ENCODE measurements around the gene VPS18. TPM values are rescaled to one million over a fixed set of nuclear protein-coding genes. Genes with fewer than 3 reads are reported as not detected.

Gene VPS18, protein sequence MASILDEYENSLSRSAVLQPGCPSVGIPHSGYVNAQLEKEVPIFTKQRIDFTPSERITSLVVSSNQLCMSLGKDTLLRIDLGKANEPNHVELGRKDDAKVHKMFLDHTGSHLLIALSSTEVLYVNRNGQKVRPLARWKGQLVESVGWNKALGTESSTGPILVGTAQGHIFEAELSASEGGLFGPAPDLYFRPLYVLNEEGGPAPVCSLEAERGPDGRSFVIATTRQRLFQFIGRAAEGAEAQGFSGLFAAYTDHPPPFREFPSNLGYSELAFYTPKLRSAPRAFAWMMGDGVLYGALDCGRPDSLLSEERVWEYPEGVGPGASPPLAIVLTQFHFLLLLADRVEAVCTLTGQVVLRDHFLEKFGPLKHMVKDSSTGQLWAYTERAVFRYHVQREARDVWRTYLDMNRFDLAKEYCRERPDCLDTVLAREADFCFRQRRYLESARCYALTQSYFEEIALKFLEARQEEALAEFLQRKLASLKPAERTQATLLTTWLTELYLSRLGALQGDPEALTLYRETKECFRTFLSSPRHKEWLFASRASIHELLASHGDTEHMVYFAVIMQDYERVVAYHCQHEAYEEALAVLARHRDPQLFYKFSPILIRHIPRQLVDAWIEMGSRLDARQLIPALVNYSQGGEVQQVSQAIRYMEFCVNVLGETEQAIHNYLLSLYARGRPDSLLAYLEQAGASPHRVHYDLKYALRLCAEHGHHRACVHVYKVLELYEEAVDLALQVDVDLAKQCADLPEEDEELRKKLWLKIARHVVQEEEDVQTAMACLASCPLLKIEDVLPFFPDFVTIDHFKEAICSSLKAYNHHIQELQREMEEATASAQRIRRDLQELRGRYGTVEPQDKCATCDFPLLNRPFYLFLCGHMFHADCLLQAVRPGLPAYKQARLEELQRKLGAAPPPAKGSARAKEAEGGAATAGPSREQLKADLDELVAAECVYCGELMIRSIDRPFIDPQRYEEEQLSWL
- polyA plus RNA-seq (2013, experiment 1 of 2), result 30.6 TPM
- polyA plus RNA-seq (2013, experiment 2 of 2), result 29.8 TPM

DNA sequence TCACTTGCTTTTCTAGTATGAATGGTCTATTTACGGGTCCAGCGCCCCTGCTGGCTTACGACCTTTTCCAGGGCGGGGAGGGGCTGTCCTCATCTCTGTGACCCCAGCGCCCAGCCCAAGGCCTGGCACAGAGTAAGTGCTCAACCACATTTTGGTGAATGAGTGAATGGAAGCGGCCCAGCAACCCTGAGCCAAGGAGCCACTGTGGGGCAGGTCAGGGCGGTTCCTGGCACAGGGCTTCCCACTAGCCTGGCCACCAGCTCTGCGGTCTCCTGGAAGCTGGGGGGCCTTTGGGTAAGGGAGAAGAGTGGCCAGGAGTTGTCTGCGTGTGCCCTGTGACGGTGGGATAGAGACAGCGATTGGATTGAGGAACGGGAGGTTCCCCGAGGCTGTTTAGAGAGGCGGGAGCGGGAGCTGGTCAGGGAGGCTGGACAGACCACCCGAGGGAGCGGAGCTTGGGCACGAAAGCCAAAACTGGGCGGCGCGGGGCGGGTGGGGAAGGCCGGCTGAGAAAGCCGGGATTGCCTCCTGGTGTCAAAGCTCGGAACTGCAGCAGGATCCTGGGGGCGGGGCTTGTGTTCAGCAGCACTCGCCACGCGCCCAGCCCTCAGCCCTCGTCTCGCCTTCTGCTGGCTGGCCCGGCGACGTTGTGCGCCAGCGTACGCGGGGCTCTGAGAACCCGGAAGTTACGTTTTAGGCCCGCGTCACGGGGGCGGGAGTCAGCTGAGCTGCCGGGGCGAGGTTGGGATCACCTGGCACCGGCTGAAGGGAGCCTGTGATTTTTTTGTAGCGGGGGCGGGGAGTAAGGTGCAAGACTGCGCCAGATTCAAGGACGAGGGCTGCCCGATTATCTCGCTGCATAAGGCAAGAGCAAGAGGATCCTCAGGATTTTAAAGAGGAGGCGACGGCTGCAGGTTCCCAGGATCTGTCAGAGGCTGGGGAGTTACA lies at the start of gene VPS18:
TSS of gene VPS18 (plus strand) at position 718 of the 948 bp plus-strand sequence. CDS start 319 bp downstream, outside the sequence.
- Histone ChIP-seq H4K91ac (ENCODE audit: low read length) (peak within 1 kb of the TSS; percentile 85), H3K9ac (ENCODE audit: low read length) (peak within 1 kb of the TSS; percentile 99), H3K4ac (ENCODE audit: low read depth in 1 of 2, low read length in 2 of 2) (peak within 1 kb of the TSS; percentile 47 to 91), H3K14ac (ENCODE audit: low read length in 2 of 2) (peak within 1 kb of the TSS in 1 of 2 experiments; percentile 94), H3K79me1 (replicated peaks; ENCODE audit: low read length, poor library complexity, severe bottlenecking) (peaks cover 9% of the 10 kb centered on the region), H3K4me2 (ENCODE audit: low read length, poor library complexity, severe bottlenecking) (peak within 1 kb of the TSS; percentile 89), H2AFZ (ENCODE audit: low read depth, low read length) (peak within 1 kb of the TSS; percentile 81), H2BK12ac (ENCODE audit: low read length in 2 of 2) (peak within 1 kb of the TSS in 1 of 2 experiments; percentile 97), H2AK5ac (ENCODE audit: low read length, severe bottlenecking) (peak within 1 kb of the TSS; percentile 3), H3K18ac (ENCODE audit: low read depth in 1 of 2, low read length in 2 of 2) (peak within 1 kb of the TSS; percentile 75 to 94), H2BK5ac (ENCODE audit: low read depth, low read length, poor library complexity, severe bottlenecking) (peak within 1 kb of the TSS; percentile 60), H3K27ac (ENCODE audit: low read length, poor library complexity, severe bottlenecking) (peak within 1 kb of the TSS; percentile 89), H4K8ac (ENCODE audit: low read length) (peak within 1 kb of the TSS; percentile 96), H3K27me3 (ENCODE audit: control insufficient read depth in 1 of 2, insufficient read depth in 1 of 2, low read length in 2 of 2) (peaks cover 0 to 6% of the 10 kb centered on the region in 2 experiments), H2BK15ac (ENCODE audit: low read depth, poor library complexity, severe bottlenecking) (peak within 1 kb of the TSS; percentile 64), H3K4me1 (ENCODE audit: control insufficient read depth, insufficient read depth, low read depth, low read length) (peaks cover 12% of the 10 kb centered on the region), H3K23ac (ENCODE audit: low read length in 2 of 2) (no peak within 1 kb of the TSS), H3K9me3 (ENCODE audit: control insufficient read depth, low read length) (no peaks in the 10 kb centered on the region), H3K4me3 (ENCODE audit: insufficient read depth in 1 of 2, low read depth in 1 of 2, low read length in 2 of 2) (peak within 1 kb of the TSS; percentile 92), H3K36me3 (ENCODE audit: control insufficient read depth in 1 of 2, insufficient read depth in 2 of 2, low read depth in 1 of 2, low read length in 2 of 2) (peaks cover 15 to 30% of the 10 kb centered on the region in 2 experiments), H2BK120ac (ENCODE audit: low read depth, low read length) (peak within 1 kb of the TSS; percentile 39)
- peak; percentile 96 for DNase-seq
- 7% methylated on average over 55 of the region's 55 CpGs for WGBS

- H2AFZ ChIP-seq (ENCODE audit: low read depth, low read length), result peak overlapping the region; percentile 81
- no peak overlapping the region for H3K9ac ChIP-seq (ENCODE audit: low read length)
- DNase-seq, result peak; percentile 24
- 9% methylated on average over 28 of the region's 28 CpGs for WGBS
- H3K4me2 ChIP-seq (ENCODE audit: low read length, poor library complexity, severe bottlenecking), result peak overlapping the region; percentile 72
- peaks cover 0 to 76% of the 10 kb centered on the region in 2 experiments for H3K27me3 ChIP-seq (ENCODE audit: control insufficient read depth in 1 of 2, insufficient read depth in 1 of 2, low read length in 2 of 2)
- peaks cover 34% of the 10 kb centered on the region for H3K4me1 ChIP-seq (ENCODE audit: control insufficient read depth, insufficient read depth, low read depth, low read length)
- no peak overlapping the region for H2BK15ac ChIP-seq (ENCODE audit: low read depth, poor library complexity, severe bottlenecking)
- peak overlapping the region; percentile 63 to 64 for H3K4me3 ChIP-seq (ENCODE audit: insufficient read depth in 1 of 2, low read depth in 1 of 2, low read length in 2 of 2)
- peak overlapping the region in 1 of 2 experiments; percentile 18 for H3K18ac ChIP-seq (ENCODE audit: low read depth in 1 of 2, low read length in 2 of 2)
- no peak overlapping the region for H4K8ac ChIP-seq (ENCODE audit: low read length)
- no peaks in the 10 kb centered on the region for H3K79me1 ChIP-seq (replicated peaks; ENCODE audit: low read length, poor library complexity, severe bottlenecking)
- no peaks in the 10 kb centered on the region for H3K9me3 ChIP-seq (ENCODE audit: control insufficient read depth, low read length)
- no peak overlapping the region for H2AK5ac ChIP-seq (ENCODE audit: low read length, severe bottlenecking)
- H2BK12ac ChIP-seq (ENCODE audit: low read length in 2 of 2), result peak overlapping the region in 1 of 2 experiments; percentile 15
- H3K23ac ChIP-seq (ENCODE audit: low read length in 2 of 2), result peak overlapping the region in 1 of 2 experiments; percentile 36
- no peak overlapping the region for H3K27ac ChIP-seq (ENCODE audit: low read length, poor library complexity, severe bottlenecking)
- no peak overlapping the region for H2BK120ac ChIP-seq (ENCODE audit: low read depth, low read length)
- no peak overlapping the region for H3K4ac ChIP-seq (ENCODE audit: low read depth in 1 of 2, low read length in 2 of 2)
- peak overlapping the region in 1 of 2 experiments; percentile 11 for H3K14ac ChIP-seq (ENCODE audit: low read length in 2 of 2)
- peak overlapping the region; percentile 12 for H4K91ac ChIP-seq (ENCODE audit: low read length)
- no peak overlapping the region for H2BK5ac ChIP-seq (ENCODE audit: low read depth, low read length, poor library complexity, severe bottlenecking)
- no peaks in the 10 kb centered on the region for H3K36me3 ChIP-seq (ENCODE audit: control insufficient read depth in 1 of 2, insufficient read depth in 2 of 2, low read depth in 1 of 2, low read length in 2 of 2)
Measured at GRCh38 chr15:40844696-40845030, 49.6 kb upstream of the VPS18 start.

- no peak overlapping the region for H2BK120ac ChIP-seq (ENCODE audit: low read depth, low read length)
- H2BK15ac ChIP-seq (ENCODE audit: low read depth, poor library complexity, severe bottlenecking), result no peak overlapping the region
- H3K4me2 ChIP-seq (ENCODE audit: low read length, poor library complexity, severe bottlenecking), result peak overlapping the region; percentile 72
- H2BK12ac ChIP-seq (ENCODE audit: low read length in 2 of 2), result no peak overlapping the region
- no peaks in the 10 kb centered on the region for H3K79me1 ChIP-seq (replicated peaks; ENCODE audit: low read length, poor library complexity, severe bottlenecking)
- no peak overlapping the region for H4K8ac ChIP-seq (ENCODE audit: low read length)
- DNase-seq, result no peak
- no peak overlapping the region for H2AK5ac ChIP-seq (ENCODE audit: low read length, severe bottlenecking)
- H2BK5ac ChIP-seq (ENCODE audit: low read depth, low read length, poor library complexity, severe bottlenecking), result no peak overlapping the region
- H4K91ac ChIP-seq (ENCODE audit: low read length), result no peak overlapping the region
- H3K4me3 ChIP-seq (ENCODE audit: insufficient read depth in 1 of 2, low read depth in 1 of 2, low read length in 2 of 2), result peak overlapping the region in 1 of 2 experiments; percentile 63
- no peak overlapping the region for H3K23ac ChIP-seq (ENCODE audit: low read length in 2 of 2)
- 63% methylated on average over 12 of the region's 12 CpGs for WGBS
- H3K18ac ChIP-seq (ENCODE audit: low read depth in 1 of 2, low read length in 2 of 2), result no peak overlapping the region
- no peak overlapping the region for H3K27ac ChIP-seq (ENCODE audit: low read length, poor library complexity, severe bottlenecking)
- H3K4ac ChIP-seq (ENCODE audit: low read depth in 1 of 2, low read length in 2 of 2), result no peak overlapping the region
- no peaks in the 10 kb centered on the region for H3K9me3 ChIP-seq (ENCODE audit: control insufficient read depth, low read length)
- no peak overlapping the region for H3K9ac ChIP-seq (ENCODE audit: low read length)
- peaks cover 0 to 78% of the 10 kb centered on the region in 2 experiments for H3K27me3 ChIP-seq (ENCODE audit: control insufficient read depth in 1 of 2, insufficient read depth in 1 of 2, low read length in 2 of 2)
- no peak overlapping the region for H2AFZ ChIP-seq (ENCODE audit: low read depth, low read length)
- no peak overlapping the region for H3K14ac ChIP-seq (ENCODE audit: low read length in 2 of 2)
- peaks cover 34% of the 10 kb centered on the region for H3K4me1 ChIP-seq (ENCODE audit: control insufficient read depth, insufficient read depth, low read depth, low read length)
- H3K36me3 ChIP-seq (ENCODE audit: control insufficient read depth in 1 of 2, insufficient read depth in 2 of 2, low read depth in 1 of 2, low read length in 2 of 2), result no peaks in the 10 kb centered on the region
Measured at GRCh38 chr15:40845036-40845435, 49.2 kb upstream of the VPS18 start.

All from mesenchymal stem cell (in vitro differentiated cells and primary cell).